OCI-LY1 (cell line): ENCODE data around the gene ALDH16A1.

Source experiments
- H2AFZ ChIP-seq: fragments of 200-600 bp; sonication (generic), shearing (Covaris generic); 2 replicates; pipeline ENCODE4 v1.6.0; 2014; ENCODE audit warnings: antibody characterized with exemption, mild to moderate bottlenecking, low read length
- H3F3A ChIP-seq: fragments of 200-600 bp; sonication (generic), shearing (Covaris generic); 2 replicates; pipeline ENCODE4 v1.6.0; 2014; ENCODE audit warnings: mild to moderate bottlenecking, antibody characterized with exemption, low read length, moderate library complexity; ENCODE audit not compliant: insufficient read depth
- H3K27ac ChIP-seq: fragments of 200-600 bp; sonication (generic); 2 replicates; pipeline ENCODE4 v1.5.1; 2014; ENCODE audit warnings: low read length, mixed run types, mild to moderate bottlenecking, low read depth; ENCODE audit not compliant: poor library complexity, severe bottlenecking
- H3K27me3 ChIP-seq: fragments of 200-600 bp; sonication (generic); 2 replicates; pipeline ENCODE4 v1.6.0; 2014; ENCODE audit warnings: antibody characterized with exemption, mild to moderate bottlenecking, low read length, moderate library complexity; ENCODE audit not compliant: insufficient read depth
- H3K36me3 ChIP-seq: fragments of 200-600 bp; sonication (generic); 2 replicates; pipeline ENCODE4 v1.6.1; 2014; ENCODE audit warnings: mild to moderate bottlenecking, antibody characterized with exemption, low read length, moderate library complexity, mixed read lengths; ENCODE audit not compliant: insufficient read depth
- H3K4me1 ChIP-seq: fragments of 200-600 bp; sonication (generic); 2 replicates; pipeline ENCODE4 v1.5.1; 2014; ENCODE audit warnings: mild to moderate bottlenecking, low read length, moderate library complexity; ENCODE audit not compliant: insufficient read depth, severe bottlenecking
- H3K4me2 ChIP-seq: fragments of 200-600 bp; sonication (generic), shearing (Covaris generic); 2 replicates; pipeline ENCODE4 v1.6.1; 2014; ENCODE audit warnings: low read length
- H3K4me3 ChIP-seq: fragments of 200-600 bp; sonication (generic); 2 replicates; pipeline ENCODE4 v1.5.1; 2014; ENCODE audit warnings: low read length, low read depth, mild to moderate bottlenecking, mixed read lengths; ENCODE audit not compliant: poor library complexity, severe bottlenecking
- H3K79me2 ChIP-seq: fragments of 200-600 bp; shearing (Covaris generic); 2 replicates; pipeline ENCODE4 v1.6.1; 2016; ENCODE audit warnings: mixed run types, low read length, mixed read lengths; ENCODE audit not compliant: insufficient read depth
- H3K9ac ChIP-seq: fragments of 200-600 bp; sonication (generic), shearing (Covaris generic); 2 replicates; pipeline ENCODE4 v1.6.1; 2014; ENCODE audit warnings: mild to moderate bottlenecking, low read length, mixed read lengths
- H3K9me2 ChIP-seq: fragments of 200-600 bp; sonication (generic), shearing (Covaris generic); 2 replicates; pipeline ENCODE4 v1.6.1; 2014; ENCODE audit warnings: low read depth, mild to moderate bottlenecking, low read length, mixed read lengths
- H3K9me3 ChIP-seq: fragments of 200-600 bp; shearing (Covaris generic); 2 replicates; pipeline ENCODE4 v1.6.1; 2014; ENCODE audit warnings: low read length, mixed read lengths
- H4K20me1 ChIP-seq: fragments of 200-600 bp; sonication (generic), shearing (Covaris generic); 2 replicates; pipeline ENCODE4 v1.6.0; 2016; ENCODE audit warnings: mild to moderate bottlenecking, low read length; ENCODE audit not compliant: insufficient read depth
- EZH2 ChIP-seq: fragments of 200-600 bp; sonication (generic), shearing (Covaris generic); IDR thresholded peaks from 2 replicates; pipeline ENCODE4 v1.8.0; 2017; ENCODE audit warnings: borderline replicate concordance, mixed run types, mild to moderate bottlenecking, antibody characterized with exemption, low read length, moderate library complexity, mixed read lengths
- TF ChIP-seq, protein P1 (sequence below): fragments of 200-600 bp; sonication (generic), shearing (Covaris generic); IDR thresholded peaks from 2 replicates; pipeline ENCODE4 v1.5.1; 2017; ENCODE audit warnings: mild to moderate bottlenecking, antibody characterized with exemption, low read length, moderate library complexity, mixed read lengths

ALDH16A1 gene

DNA sequence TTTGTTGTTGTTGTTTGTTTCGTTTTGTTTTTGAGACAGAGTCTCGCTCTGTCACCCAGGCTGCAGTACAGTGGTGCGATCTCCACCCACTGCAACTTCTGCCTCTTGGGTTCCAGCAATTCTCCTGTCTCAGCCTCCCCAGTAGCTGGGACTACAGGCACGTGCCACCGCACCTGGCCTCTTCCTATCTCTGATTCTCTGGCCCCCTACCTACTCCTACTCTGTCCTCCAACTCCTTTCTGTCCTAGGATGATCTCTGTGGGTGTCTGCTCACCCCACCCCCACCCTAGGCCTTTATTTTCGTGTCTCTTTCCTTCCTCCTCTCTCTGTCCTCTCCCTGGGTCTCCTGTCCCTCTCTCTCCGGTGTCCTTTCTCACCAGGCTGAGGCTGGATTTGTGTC, 2.6 kb upstream of the ALDH16A1 start:
- Histone ChIP-seq H3K9me2 (no peaks in the 10 kb centered on the region), H3K79me2 (peaks cover 7% of the 10 kb centered on the region; the same call in 1 of the 2 replicates), H2AFZ (no peak overlapping the region), H3K27me3 (no peaks in the 10 kb centered on the region), H3K4me1 (peaks cover 24% of the 10 kb centered on the region), H3K36me3 (peaks cover 34% of the 10 kb centered on the region), H3K9me3 (no peaks in the 10 kb centered on the region), H3K27ac (peak overlapping the region; percentile 72), H3F3A (peaks cover 7% of the 10 kb centered on the region; the same call in 1 of the 2 replicates), H3K9ac (peak overlapping the region; percentile 99), H4K20me1 (no peaks in the 10 kb centered on the region), H3K4me2 (peak overlapping the region; percentile 91), H3K4me3 (peak overlapping the region; percentile 77)
- TF ChIP-seq, protein P1, sequence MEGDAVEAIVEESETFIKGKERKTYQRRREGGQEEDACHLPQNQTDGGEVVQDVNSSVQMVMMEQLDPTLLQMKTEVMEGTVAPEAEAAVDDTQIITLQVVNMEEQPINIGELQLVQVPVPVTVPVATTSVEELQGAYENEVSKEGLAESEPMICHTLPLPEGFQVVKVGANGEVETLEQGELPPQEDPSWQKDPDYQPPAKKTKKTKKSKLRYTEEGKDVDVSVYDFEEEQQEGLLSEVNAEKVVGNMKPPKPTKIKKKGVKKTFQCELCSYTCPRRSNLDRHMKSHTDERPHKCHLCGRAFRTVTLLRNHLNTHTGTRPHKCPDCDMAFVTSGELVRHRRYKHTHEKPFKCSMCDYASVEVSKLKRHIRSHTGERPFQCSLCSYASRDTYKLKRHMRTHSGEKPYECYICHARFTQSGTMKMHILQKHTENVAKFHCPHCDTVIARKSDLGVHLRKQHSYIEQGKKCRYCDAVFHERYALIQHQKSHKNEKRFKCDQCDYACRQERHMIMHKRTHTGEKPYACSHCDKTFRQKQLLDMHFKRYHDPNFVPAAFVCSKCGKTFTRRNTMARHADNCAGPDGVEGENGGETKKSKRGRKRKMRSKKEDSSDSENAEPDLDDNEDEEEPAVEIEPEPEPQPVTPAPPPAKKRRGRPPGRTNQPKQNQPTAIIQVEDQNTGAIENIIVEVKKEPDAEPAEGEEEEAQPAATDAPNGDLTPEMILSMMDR = no peak
- TF ChIP-seq EZH2 = no peak

DNA sequence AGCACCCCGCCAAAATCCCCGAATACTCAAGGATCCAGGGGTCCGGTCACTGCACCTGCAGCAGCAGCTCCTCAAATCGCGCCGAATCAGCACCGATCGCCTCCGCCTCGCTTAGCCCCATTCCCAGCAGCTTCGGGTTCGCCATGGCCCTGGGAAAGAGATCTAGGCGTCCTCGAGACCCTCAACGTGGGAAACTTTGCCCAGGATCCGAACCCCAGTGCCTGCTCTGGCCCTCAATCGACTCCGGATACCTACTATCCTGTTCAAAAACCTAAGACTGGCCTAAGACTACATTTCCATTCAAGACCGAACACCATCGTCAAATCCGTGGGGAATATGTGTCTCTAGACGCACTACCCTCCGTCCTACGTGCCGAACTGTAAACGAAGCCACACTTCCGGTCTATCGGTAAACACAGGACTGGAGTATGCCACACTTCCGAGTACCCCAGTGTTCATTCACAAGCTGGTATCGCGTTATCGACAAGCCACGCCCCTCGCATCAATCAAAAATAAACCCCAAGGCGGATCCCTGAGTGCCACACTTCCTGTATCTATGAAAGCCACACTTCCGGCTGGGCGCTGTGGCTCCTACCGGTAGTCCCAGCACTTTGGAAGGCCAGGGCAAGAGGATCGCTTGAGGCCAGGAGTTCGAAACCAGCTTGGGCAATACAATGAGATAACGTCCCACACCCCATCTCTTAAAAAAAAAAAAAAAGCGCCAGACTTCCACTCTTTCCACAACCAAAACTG, 1.4 kb upstream of the ALDH16A1 start, which contains the start of gene PIH1D1:
TSS of gene PIH1D1 (minus strand) at position 385 of the 752 bp plus-strand sequence. CDS start at position 145, 240 bp downstream.
- peaks cover 31% of the 10 kb centered on the region for H3K36me3 ChIP-seq
- H3K9me2 ChIP-seq = no peaks in the 10 kb centered on the region
- H3K9me3 ChIP-seq = no peaks in the 10 kb centered on the region
- H3K4me1 ChIP-seq = peaks cover 24% of the 10 kb centered on the region
- H4K20me1 ChIP-seq = no peaks in the 10 kb centered on the region
- H3K9ac ChIP-seq = peak within 1 kb of the TSS; percentile 99
- peak within 1 kb of the TSS; percentile 77 for H3K4me3 ChIP-seq
- peaks cover 7% of the 10 kb centered on the region; the same call in 1 of the 2 replicates for H3F3A ChIP-seq
- H3K4me2 ChIP-seq = peak within 1 kb of the TSS; percentile 91
- H3K79me2 ChIP-seq = peaks cover 7% of the 10 kb centered on the region; the same call in 1 of the 2 replicates
- no peak within 1 kb of the TSS for H2AFZ ChIP-seq
- TF ChIP-seq EZH2 = no peak
- H3K27ac ChIP-seq = peak within 1 kb of the TSS; percentile 89
- H3K27me3 ChIP-seq = no peaks in the 10 kb centered on the region

DNA sequence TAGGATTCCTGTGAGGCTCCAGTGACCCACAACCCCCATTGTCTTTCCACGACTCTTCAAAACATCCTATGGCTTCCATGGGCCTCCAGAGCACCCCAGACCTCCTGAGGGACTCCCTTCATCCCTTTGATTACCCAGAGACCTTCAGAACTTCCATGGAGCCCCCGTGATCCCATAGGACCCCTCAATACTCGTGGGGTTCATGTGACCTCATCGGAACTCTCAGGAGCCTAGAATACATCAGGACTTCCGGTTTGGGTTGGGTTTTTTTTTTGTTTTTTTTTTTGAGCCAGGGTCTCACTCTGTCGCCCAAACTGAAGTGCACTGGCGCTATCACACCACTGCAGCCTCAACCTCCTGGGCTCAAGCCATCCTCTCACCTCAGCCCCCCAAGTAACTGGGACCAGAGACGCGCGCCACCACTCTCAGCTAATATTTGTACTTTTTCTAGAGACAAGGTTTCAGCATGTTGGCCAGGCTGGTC, 774 bp downstream of the ALDH16A1 start:
- peak overlapping the region; percentile 77 for H3K4me3 ChIP-seq
- H3K9me3 ChIP-seq = no peaks in the 10 kb centered on the region
- H2AFZ ChIP-seq = no peak overlapping the region
- no peaks in the 10 kb centered on the region for H3K27me3 ChIP-seq
- H3F3A ChIP-seq = peaks cover 7% of the 10 kb centered on the region; the same call in 1 of the 2 replicates
- H3K4me1 ChIP-seq = peaks cover 37% of the 10 kb centered on the region
- H3K79me2 ChIP-seq = peaks cover 7% of the 10 kb centered on the region; the same call in 1 of the 2 replicates
- no peaks in the 10 kb centered on the region for H4K20me1 ChIP-seq
- H3K27ac ChIP-seq = peak overlapping the region; percentile 89
- H3K4me2 ChIP-seq = peak overlapping the region; percentile 77
- H3K9ac ChIP-seq = peak overlapping the region; percentile 91
- H3K9me2 ChIP-seq = no peaks in the 10 kb centered on the region
- no peak for TF ChIP-seq EZH2
- TF ChIP-seq, protein P1 = no peak
- H3K36me3 ChIP-seq = peaks cover 17% of the 10 kb centered on the region; the same call in 1 of the 2 replicates
